IMR-90 (cell line): ENCODE results near the gene OPRL1.

ENCODE experiments used
- CEBPB ChIP-seq: IDR thresholded peaks from 2 replicates; pipeline ENCODE4 v1.6.1; 2012; ENCODE audit warnings: low read depth, low read length, improper control_type of control experiment
- CTCF ChIP-seq: conservative IDR thresholded peaks from 2 replicates; pipeline ENCODE4 v1.5.1; 2012; ENCODE audit warnings: mild to moderate bottlenecking, low read depth, low read length, improper control_type of control experiment
- FOS ChIP-seq: fragments of 150-350 bp; IDR thresholded peaks from 2 replicates; pipeline ENCODE4 v1.6.1; 2016; ENCODE audit warnings: low read depth, low read length
- MAFK ChIP-seq: IDR thresholded peaks from 2 replicates; pipeline ENCODE4 v1.6.1; 2012; ENCODE audit warnings: low read depth, low read length, improper control_type of control experiment
- POLR2A ChIP-seq: IDR thresholded peaks from 2 replicates; pipeline ENCODE4 v1.6.1; 2012; ENCODE audit warnings: mild to moderate bottlenecking, low read depth, low read length
- RAD21 ChIP-seq: IDR thresholded peaks from 2 replicates; pipeline ENCODE4 v1.6.1; 2012; ENCODE audit warnings: low read length, improper control_type of control experiment
- RFX5 ChIP-seq: IDR thresholded peaks from 2 replicates; pipeline ENCODE4 v1.8.0; 2012; ENCODE audit warnings: low read depth, mild to moderate bottlenecking, low read length, moderate library complexity
- USF2 ChIP-seq: fragments of 150-350 bp; IDR thresholded peaks from 2 replicates; pipeline ENCODE4 v1.6.1; 2017; ENCODE audit warnings: mild to moderate bottlenecking, antibody characterized with exemption, low read length, low read depth

DNA sequence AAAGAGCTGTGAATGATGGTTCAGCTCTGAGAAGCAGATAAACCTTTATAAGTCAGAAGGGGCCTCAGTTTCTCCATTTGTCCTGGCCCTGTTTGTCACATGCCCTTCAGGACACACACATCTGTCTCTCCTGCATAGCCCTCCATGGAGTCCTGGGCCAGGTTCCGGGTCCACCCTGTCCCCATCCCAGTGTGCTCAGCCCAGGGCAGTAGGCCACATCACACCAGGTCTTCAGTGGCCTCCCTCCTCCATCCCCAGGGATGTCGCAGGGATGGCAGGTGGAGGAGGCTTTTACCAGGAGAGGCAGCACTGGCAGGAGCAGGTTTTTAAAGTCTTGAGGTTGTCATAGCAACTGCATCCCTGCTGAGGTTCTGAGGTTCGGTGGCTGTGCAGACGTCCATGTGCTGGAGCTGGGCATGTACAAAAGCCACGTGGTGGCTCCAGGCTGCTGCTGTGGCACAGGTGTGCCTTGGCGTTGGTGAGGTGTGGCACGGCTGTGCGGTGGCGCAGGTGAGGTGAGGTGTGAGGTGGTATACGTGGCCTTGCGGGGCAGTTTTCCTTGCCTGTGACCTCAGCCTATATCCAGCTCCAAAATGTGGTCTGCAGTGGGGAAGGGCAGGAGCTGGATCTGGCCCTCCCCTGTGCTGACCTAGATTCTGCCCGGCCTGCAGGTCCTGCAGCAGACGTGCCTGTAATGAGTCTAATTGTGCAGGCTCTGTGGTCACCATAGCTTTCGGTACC is 35.5 kb downstream of the OPRL1 start:
- TF ChIP-seq FOS: no peak
- TF ChIP-seq RAD21: no peak
- no peak for TF ChIP-seq CTCF
- TF ChIP-seq POLR2A: no peak
- no peak for TF ChIP-seq MAFK
- TF ChIP-seq CEBPB: no peak
- no peak for TF ChIP-seq RFX5
- TF ChIP-seq USF2: no peak
